HepG2 (cell line): Measurements from ENCODE around the gene TBX6. TPM values are rescaled to one million over a fixed set of nuclear protein-coding genes. Genes with fewer than 3 reads are reported as not detected.

ENCODE experiments used
- BORCS8-MEF2B ChIP-seq: sonication (generic); formaldehyde crosslinking; IDR thresholded peaks from 2 replicates; pipeline ENCODE4 v1.8.0; 2022; ENCODE audit warnings: mild to moderate bottlenecking, missing genetic modification reagents
- EHMT2 ChIP-seq: fragments of 200-600 bp; sonication (generic); IDR thresholded peaks from 2 replicates; pipeline ENCODE4 v1.7.0; 2017; ENCODE audit warnings: antibody characterized with exemption, low read depth, low read length, borderline replicate concordance
- HNRNPL ChIP-seq: fragments of 200-400 bp; formaldehyde crosslinking; IDR thresholded peaks from 2 replicates; pipeline ENCODE4 v1.6.1; 2017; ENCODE audit warnings: mild to moderate bottlenecking, low read depth, low read length
- KLF16 ChIP-seq, 2 experiments: sonication (generic) in 1 of 2; formaldehyde crosslinking in 1 of 2; IDR thresholded peaks; 2 replicates each; pipeline versions ENCODE4 v1.6.1 to v1.8.0; 2016 to 2023; ENCODE audit warnings: missing genetic modification reagents in 2 of 2, missing compliant biosample characterization in 1 of 2
- KMT2A ChIP-seq: sonication (generic); formaldehyde crosslinking; IDR thresholded peaks from 2 replicates; pipeline ENCODE4 v1.4.0; 2020; ENCODE audit warnings: missing genetic modification reagents
- MAFK ChIP-seq, 2 experiments: IDR thresholded peaks in 1 of 2; conservative IDR thresholded peaks in 1 of 2; 2 replicates each; pipeline ENCODE4 v1.6.1; 2011; ENCODE audit warnings: improper control_type of control experiment in 2 of 2, low read length in 2 of 2
- MTF1 ChIP-seq: sonication (generic); formaldehyde crosslinking; IDR thresholded peaks from 2 replicates; pipeline ENCODE4 v1.5.0; 2020; ENCODE audit warnings: missing genetic modification reagents
- NCOA2 ChIP-seq: sonication (generic); formaldehyde crosslinking; IDR thresholded peaks from 2 replicates; pipeline ENCODE4 v1.8.0; 2022; ENCODE audit warnings: inconsistent platforms
- NFE2 ChIP-seq: sonication (generic); formaldehyde crosslinking; IDR thresholded peaks from 2 replicates; pipeline ENCODE4 v1.4.0; 2020; ENCODE audit warnings: missing genetic modification reagents
- NKX3-1 ChIP-seq: sonication (generic); formaldehyde crosslinking; IDR thresholded peaks from 2 replicates; pipeline ENCODE4 v1.5.0; 2020; ENCODE audit warnings: missing genetic modification reagents
- ONECUT2 ChIP-seq: sonication (generic); formaldehyde crosslinking; IDR thresholded peaks from 2 replicates; pipeline ENCODE4 v1.4.0; 2020; ENCODE audit warnings: missing genetic modification reagents
- RFX1 ChIP-seq: fragments of 450-650 bp; IDR thresholded peaks from 2 replicates; pipeline ENCODE4 v1.6.1; 2017
- SIN3A ChIP-seq: IDR thresholded peaks from 2 replicates; pipeline ENCODE4 v1.6.1; 2011; ENCODE audit warnings: low read depth, mild to moderate bottlenecking, control low read depth, low read length, borderline replicate concordance
- SSRP1 ChIP-seq: IDR thresholded peaks from 2 replicates; pipeline ENCODE4 v1.6.1; 2016; ENCODE audit warnings: control low read depth
- ZNF138 ChIP-seq: sonication (generic); formaldehyde crosslinking; IDR thresholded peaks from 2 replicates; pipeline ENCODE4 v1.5.0; 2020; ENCODE audit warnings: mild to moderate bottlenecking, low read depth, missing genetic modification reagents
- ZNF761 ChIP-seq: sonication (generic); formaldehyde crosslinking; conservative IDR thresholded peaks from 2 replicates; pipeline ENCODE4 v1.4.0; 2020; ENCODE audit warnings: mild to moderate bottlenecking, missing genetic modification reagents
- ZNF768 ChIP-seq: sonication (generic); formaldehyde crosslinking; IDR thresholded peaks from 2 replicates; pipeline ENCODE4 v1.4.0; 2020; ENCODE audit warnings: missing genetic modification reagents
- ZNF792 ChIP-seq: IDR thresholded peaks from 2 replicates; pipeline ENCODE4 v1.6.1; 2016
- ZSCAN12 ChIP-seq: sonication (generic); formaldehyde crosslinking; IDR thresholded peaks from 2 replicates; pipeline ENCODE4 v1.9.0; 2021; ENCODE audit warnings: mild to moderate bottlenecking, missing genetic modification reagents
- ZSCAN21 ChIP-seq: sonication (generic); formaldehyde crosslinking; IDR thresholded peaks from 2 replicates; pipeline ENCODE4 v1.8.0; 2022; ENCODE audit warnings: mild to moderate bottlenecking, missing genetic modification reagents, moderate library complexity, borderline replicate concordance
- polyA plus RNA-seq, 8 experiments: library from polyadenylated mRNA; depleted of rRNA in 3 of 8; stranded (reverse) in 7 of 8; unstranded in 1 of 8; fragments of >200 nt; fragmentation: Illumina TruSeq in 4 of 8; extraction: Trizol in 4 of 8; gene quantifications; 2 replicates each; pipeline versions ENCODE4 v1.2.1 to v1.2.3, GENCODE V29; 2011 to 2016; ENCODE audit warnings: low read depth in 4 of 8, missing spikeins in 1 of 8, mixed read lengths in 1 of 8; ENCODE audit not compliant: insufficient read depth in 1 of 8
- total RNA-seq, 5 experiments: library from RNA; depleted of rRNA; stranded (reverse); fragments of >200 nt; fragmentation: Illumina TruSeq; extraction: Trizol; gene quantifications; 2 replicates each; pipeline ENCODE4 v1.2.3, GENCODE V29; 2016; ENCODE audit warnings: low read depth in 1 of 5
- TF ChIP-seq, protein P1 (sequence below): sonication (generic); formaldehyde crosslinking; IDR thresholded peaks from 2 replicates; pipeline ENCODE4 v1.4.0; 2020; ENCODE audit warnings: missing genetic modification reagents
- TF ChIP-seq, protein P2 (sequence below): sonication (generic); formaldehyde crosslinking; IDR thresholded peaks from 2 replicates; pipeline ENCODE4 v1.5.1; 2020; ENCODE audit warnings: missing genetic modification reagents, mild to moderate bottlenecking, borderline replicate concordance
- TF ChIP-seq, protein P3 (sequence below): sonication (generic); formaldehyde crosslinking; IDR thresholded peaks from 2 replicates; pipeline ENCODE4 v1.4.0; 2020; ENCODE audit warnings: missing genetic modification reagents
- TF ChIP-seq, protein P4 (sequence below): sonication (generic); formaldehyde crosslinking; IDR thresholded peaks from 2 replicates; pipeline ENCODE4 v1.4.0; 2020; ENCODE audit warnings: mild to moderate bottlenecking, missing genetic modification reagents

The TBX6 gene
- total and polyA plus RNA-seq, 2 of the 13 experiments (the other 11 are each of a cell fraction or from before 2014, with no cell fraction given), result 0.24 to 0.42 TPM

DNA sequence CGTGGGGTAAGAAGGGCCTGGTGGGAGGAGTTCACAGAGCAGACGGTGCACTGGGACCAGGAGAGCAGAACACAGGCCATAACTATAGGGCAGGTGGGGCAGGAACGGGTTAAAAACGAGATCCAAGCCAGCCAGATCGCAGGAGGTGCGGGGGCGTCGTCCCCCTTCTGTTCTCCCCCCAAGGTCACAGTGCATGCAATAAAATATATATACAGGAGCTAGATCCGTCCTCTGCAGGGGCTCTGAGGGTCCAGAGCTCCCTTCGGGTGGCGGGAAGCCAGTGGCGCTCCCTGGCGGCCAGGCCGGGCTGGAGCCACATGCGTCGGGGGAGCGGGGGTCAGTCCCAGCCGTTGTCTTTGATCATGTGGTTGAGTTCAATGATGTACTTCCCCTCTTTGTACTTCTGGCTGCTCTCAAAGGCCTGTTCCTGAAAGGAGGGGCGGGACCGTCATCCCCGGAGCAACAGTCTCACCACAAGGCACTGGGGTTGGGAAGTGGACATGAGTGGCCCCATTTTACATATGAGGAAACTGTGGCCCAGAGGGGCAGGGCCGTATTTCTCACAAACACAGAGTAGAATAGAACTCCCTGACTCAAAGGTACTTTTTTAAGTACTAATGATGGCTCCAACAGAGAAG lies 768 bp upstream of the TBX6 start (continued):
- TF ChIP-seq NKX3-1 (no peak), KMT2A (CRISPR knock-in tag) (no peak), ZNF768 (CRISPR knock-in tag) (peak; percentile 73), SIN3A (no peak), ZSCAN12 (CRISPR knock-in tag) (0 out of 2 replicates have a peak, but pooled peaks have one; percentile 64), ONECUT2 (CRISPR knock-in tag) (no peak), SSRP1 (CRISPR knock-in tag) (peak; percentile 60; the same call in 1 of the 2 replicates), HNRNPL (no peak; the same call in 1 of the 2 replicates), NCOA2 (no peak), BORCS8-MEF2B (CRISPR knock-in tag) (no peak; the same call in 1 of the 2 replicates), MTF1 (no peak), RFX1 (no peak), ZNF138 (CRISPR knock-in tag) (no peak), ZSCAN21 (CRISPR knock-in tag) (no peak), MAFK (conservative IDR thresholded peaks at IDR 0.05 in 1 of 2, IDR thresholded peaks at IDR 0.05 in 1 of 2; ENCODE audit: low read length in 2 of 2) (no peak), EHMT2 (no peak), ZNF792 (CRISPR knock-in tag) (0 out of 2 replicates have a peak, but pooled peaks have one; percentile 56), NFE2 (CRISPR knock-in tag) (no peak), ZNF761 (CRISPR knock-in tag) (0 out of 2 replicates have a peak, but pooled peaks have one; percentile 75), KLF16 (CRISPR knock-in tag; IDR thresholded peaks at IDR 0.05) (peak in 1 of 2 experiments; percentile 56; a peak in 2 of 4 replicates)
- TF ChIP-seq, protein P1, sequence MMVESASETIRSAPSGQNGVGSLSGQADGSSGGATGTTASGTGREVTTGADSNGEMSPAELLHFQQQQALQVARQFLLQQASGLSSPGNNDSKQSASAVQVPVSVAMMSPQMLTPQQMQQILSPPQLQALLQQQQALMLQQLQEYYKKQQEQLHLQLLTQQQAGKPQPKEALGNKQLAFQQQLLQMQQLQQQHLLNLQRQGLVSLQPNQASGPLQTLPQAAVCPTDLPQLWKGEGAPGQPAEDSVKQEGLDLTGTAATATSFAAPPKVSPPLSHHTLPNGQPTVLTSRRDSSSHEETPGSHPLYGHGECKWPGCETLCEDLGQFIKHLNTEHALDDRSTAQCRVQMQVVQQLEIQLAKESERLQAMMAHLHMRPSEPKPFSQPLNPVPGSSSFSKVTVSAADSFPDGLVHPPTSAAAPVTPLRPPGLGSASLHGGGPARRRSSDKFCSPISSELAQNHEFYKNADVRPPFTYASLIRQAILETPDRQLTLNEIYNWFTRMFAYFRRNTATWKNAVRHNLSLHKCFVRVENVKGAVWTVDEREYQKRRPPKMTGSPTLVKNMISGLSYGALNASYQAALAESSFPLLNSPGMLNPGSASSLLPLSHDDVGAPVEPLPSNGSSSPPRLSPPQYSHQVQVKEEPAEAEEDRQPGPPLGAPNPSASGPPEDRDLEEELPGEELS, result no peak; the same call in 1 of the 2 replicates
- TF ChIP-seq, protein P2, sequence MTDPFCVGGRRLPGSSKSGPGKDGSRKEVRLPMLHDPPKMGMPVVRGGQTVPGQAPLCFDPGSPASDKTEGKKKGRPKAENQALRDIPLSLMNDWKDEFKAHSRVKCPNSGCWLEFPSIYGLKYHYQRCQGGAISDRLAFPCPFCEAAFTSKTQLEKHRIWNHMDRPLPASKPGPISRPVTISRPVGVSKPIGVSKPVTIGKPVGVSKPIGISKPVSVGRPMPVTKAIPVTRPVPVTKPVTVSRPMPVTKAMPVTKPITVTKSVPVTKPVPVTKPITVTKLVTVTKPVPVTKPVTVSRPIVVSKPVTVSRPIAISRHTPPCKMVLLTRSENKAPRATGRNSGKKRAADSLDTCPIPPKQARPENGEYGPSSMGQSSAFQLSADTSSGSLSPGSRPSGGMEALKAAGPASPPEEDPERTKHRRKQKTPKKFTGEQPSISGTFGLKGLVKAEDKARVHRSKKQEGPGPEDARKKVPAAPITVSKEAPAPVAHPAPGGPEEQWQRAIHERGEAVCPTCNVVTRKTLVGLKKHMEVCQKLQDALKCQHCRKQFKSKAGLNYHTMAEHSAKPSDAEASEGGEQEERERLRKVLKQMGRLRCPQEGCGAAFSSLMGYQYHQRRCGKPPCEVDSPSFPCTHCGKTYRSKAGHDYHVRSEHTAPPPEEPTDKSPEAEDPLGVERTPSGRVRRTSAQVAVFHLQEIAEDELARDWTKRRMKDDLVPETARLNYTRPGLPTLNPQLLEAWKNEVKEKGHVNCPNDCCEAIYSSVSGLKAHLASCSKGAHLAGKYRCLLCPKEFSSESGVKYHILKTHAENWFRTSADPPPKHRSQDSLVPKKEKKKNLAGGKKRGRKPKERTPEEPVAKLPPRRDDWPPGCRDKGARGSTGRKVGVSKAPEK, result no peak
- TF ChIP-seq, protein P3, sequence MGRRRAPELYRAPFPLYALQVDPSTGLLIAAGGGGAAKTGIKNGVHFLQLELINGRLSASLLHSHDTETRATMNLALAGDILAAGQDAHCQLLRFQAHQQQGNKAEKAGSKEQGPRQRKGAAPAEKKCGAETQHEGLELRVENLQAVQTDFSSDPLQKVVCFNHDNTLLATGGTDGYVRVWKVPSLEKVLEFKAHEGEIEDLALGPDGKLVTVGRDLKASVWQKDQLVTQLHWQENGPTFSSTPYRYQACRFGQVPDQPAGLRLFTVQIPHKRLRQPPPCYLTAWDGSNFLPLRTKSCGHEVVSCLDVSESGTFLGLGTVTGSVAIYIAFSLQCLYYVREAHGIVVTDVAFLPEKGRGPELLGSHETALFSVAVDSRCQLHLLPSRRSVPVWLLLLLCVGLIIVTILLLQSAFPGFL, result no peak; the same call in 1 of the 2 replicates
- TF ChIP-seq, protein P4, sequence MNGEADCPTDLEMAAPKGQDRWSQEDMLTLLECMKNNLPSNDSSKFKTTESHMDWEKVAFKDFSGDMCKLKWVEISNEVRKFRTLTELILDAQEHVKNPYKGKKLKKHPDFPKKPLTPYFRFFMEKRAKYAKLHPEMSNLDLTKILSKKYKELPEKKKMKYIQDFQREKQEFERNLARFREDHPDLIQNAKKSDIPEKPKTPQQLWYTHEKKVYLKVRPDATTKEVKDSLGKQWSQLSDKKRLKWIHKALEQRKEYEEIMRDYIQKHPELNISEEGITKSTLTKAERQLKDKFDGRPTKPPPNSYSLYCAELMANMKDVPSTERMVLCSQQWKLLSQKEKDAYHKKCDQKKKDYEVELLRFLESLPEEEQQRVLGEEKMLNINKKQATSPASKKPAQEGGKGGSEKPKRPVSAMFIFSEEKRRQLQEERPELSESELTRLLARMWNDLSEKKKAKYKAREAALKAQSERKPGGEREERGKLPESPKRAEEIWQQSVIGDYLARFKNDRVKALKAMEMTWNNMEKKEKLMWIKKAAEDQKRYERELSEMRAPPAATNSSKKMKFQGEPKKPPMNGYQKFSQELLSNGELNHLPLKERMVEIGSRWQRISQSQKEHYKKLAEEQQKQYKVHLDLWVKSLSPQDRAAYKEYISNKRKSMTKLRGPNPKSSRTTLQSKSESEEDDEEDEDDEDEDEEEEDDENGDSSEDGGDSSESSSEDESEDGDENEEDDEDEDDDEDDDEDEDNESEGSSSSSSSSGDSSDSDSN (CRISPR knock-in tag), result peak; percentile 52
